Measurements from ENCODE around the gene MIDN.

The MIDN gene

DNA sequence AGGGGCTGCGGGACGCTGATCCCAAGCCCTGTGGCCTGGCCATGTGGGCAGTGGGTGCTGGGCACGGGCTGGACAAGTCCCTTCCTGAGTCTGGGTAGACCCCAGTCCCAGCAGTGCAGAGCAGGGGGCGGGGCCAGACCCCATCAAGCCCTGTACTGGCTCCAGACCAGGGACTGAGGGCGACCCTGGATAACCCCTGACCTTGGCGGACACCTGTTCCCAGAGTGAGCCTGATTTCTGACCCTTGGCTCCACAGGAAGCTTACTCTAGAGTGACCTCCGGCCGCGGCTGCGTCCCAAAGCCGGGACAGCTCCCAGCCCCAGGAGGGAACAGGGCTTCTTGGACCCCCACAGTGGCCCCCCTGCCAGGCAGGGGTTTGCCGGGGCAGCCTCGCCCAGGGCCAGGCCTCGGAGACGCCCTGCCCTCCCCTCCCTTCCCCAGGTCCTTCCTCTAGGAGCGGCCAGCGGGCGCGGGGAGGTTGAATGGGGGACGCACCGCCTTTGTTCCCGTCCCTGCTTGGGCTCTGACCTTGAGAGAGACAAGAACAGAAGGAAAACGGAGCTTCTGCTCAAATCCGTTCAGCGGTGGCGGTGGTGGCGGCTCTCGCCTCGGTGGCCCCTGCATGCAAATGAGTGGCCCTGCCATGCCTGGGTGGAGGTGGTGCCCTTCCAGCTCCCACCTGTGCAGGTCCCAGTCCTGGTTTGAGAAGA, 35.0 kb downstream of the MIDN start:
- no peaks in the 10 kb centered on the region for H3K9me2 ChIP-seq (ENCODE audit: low read depth, low read length)
- H3K9ac ChIP-seq (ENCODE audit: low read length), result no peak overlapping the region
- H3K36me3 ChIP-seq (ENCODE audit: insufficient read depth, low read length), result peaks cover 26% of the 10 kb centered on the region
- no peak for TF ChIP-seq EZH2 (IDR thresholded peaks at IDR 0.05; ENCODE audit: borderline replicate concordance, low read length)
- TF ChIP-seq CTCF (IDR thresholded peaks at IDR 0.05; ENCODE audit: low read length), result no peak
- no peak overlapping the region for H3K27ac ChIP-seq (ENCODE audit: low read depth, low read length, poor library complexity, severe bottlenecking)
- no peaks in the 10 kb centered on the region for H3K4me1 ChIP-seq (ENCODE audit: insufficient read depth, low read length, severe bottlenecking)
- H3K4me3 ChIP-seq (ENCODE audit: low read depth, low read length, poor library complexity, severe bottlenecking), result no peak overlapping the region
- H3F3A ChIP-seq (ENCODE audit: insufficient read depth, low read length), result no peaks in the 10 kb centered on the region
- H3K79me2 ChIP-seq (ENCODE audit: insufficient read depth, low read length), result no peaks in the 10 kb centered on the region
- H3K4me2 ChIP-seq (ENCODE audit: low read length), result no peak overlapping the region
- no peaks in the 10 kb centered on the region for H3K9me3 ChIP-seq (ENCODE audit: low read length)
- no peaks in the 10 kb centered on the region for H4K20me1 ChIP-seq (ENCODE audit: insufficient read depth, low read length)
- 0 out of 2 replicates have a peak, but pooled peaks cover 6% of the 10 kb centered on the region for H3K27me3 ChIP-seq (ENCODE audit: insufficient read depth, low read length)
- H2AFZ ChIP-seq (ENCODE audit: low read length), result no peak overlapping the region

DNA sequence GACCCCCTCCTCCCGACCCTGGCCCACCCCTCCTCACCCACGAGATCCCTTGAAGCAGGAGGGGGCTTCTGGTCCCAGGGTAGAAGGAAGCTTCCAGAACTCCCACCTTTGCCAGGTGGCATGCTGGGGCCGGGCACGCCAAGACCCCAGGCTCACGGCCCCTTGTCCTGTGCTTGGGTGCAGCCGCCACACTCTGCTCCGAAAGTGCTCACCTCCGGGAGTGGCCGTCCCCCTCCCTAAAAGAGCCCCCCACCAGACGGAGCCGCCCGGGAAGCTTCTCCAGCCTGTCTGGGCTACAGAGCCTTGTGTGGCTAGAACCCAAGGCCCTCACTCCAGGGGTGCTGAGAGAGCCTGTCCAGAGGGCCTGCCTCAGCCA, 35.5 kb downstream of the MIDN start:
- no peak overlapping the region for H3K4me2 ChIP-seq (ENCODE audit: low read length)
- 0 out of 2 replicates have a peak, but pooled peaks cover 9% of the 10 kb centered on the region for H3K27me3 ChIP-seq (ENCODE audit: insufficient read depth, low read length)
- H3K36me3 ChIP-seq (ENCODE audit: insufficient read depth, low read length), result peaks cover 21% of the 10 kb centered on the region
- no peaks in the 10 kb centered on the region for H3K79me2 ChIP-seq (ENCODE audit: insufficient read depth, low read length)
- no peaks in the 10 kb centered on the region for H3K9me3 ChIP-seq (ENCODE audit: low read length)
- no peak overlapping the region for H3K4me3 ChIP-seq (ENCODE audit: low read depth, low read length, poor library complexity, severe bottlenecking)
- no peak for TF ChIP-seq EZH2 (IDR thresholded peaks at IDR 0.05; ENCODE audit: borderline replicate concordance, low read length)
- no peak for TF ChIP-seq CTCF (IDR thresholded peaks at IDR 0.05; ENCODE audit: low read length)
- no peaks in the 10 kb centered on the region for H3F3A ChIP-seq (ENCODE audit: insufficient read depth, low read length)
- no peaks in the 10 kb centered on the region for H4K20me1 ChIP-seq (ENCODE audit: insufficient read depth, low read length)
- H3K27ac ChIP-seq (ENCODE audit: low read depth, low read length, poor library complexity, severe bottlenecking), result no peak overlapping the region
- no peak overlapping the region for H2AFZ ChIP-seq (ENCODE audit: low read length)
- H3K9ac ChIP-seq (ENCODE audit: low read length), result no peak overlapping the region
- H3K9me2 ChIP-seq (ENCODE audit: low read depth, low read length), result no peaks in the 10 kb centered on the region
- no peaks in the 10 kb centered on the region for H3K4me1 ChIP-seq (ENCODE audit: insufficient read depth, low read length, severe bottlenecking)

DNA sequence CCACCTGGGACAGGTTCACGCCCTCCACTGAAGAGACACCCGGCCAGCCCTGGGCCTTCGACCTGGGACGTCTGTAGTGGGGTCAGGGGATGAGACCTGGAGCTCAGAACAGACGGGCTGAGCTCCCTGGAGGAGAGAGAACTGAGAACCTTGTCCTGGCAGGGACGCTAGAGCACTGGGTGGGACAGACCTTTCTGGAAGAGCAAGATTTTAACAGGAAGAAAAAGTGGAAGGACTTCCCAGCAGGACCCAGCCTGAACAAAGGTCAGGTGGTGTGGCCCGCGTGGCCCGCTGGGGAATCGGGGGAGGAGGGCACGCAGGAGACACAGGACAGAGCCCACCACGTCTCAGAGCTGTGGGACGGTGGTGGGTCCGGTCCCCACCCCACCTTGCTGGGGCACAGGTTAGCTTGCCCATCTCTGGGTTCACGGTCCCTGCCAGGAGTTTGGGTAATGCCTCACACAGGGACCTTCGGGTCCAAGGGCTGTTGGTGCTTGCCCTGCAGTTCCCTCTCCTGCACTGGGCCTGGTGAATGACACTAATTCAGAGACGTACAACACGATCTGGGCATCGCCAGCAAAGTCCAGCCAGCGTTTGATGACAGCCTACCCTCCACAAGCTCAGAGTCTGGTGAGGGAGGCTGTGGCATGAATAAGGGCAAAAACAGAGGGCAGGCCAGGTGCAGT, 36.1 kb downstream of the MIDN start:
- Histone ChIP-seq H3K4me2 (ENCODE audit: low read length) (no peak overlapping the region), H3K9me2 (ENCODE audit: low read depth, low read length) (no peaks in the 10 kb centered on the region), H3K9ac (ENCODE audit: low read length) (no peak overlapping the region), H2AFZ (ENCODE audit: low read length) (no peak overlapping the region), H3K79me2 (ENCODE audit: insufficient read depth, low read length) (no peaks in the 10 kb centered on the region), H3F3A (ENCODE audit: insufficient read depth, low read length) (no peaks in the 10 kb centered on the region), H3K4me3 (ENCODE audit: low read depth, low read length, poor library complexity, severe bottlenecking) (no peak overlapping the region), H3K27ac (ENCODE audit: low read depth, low read length, poor library complexity, severe bottlenecking) (no peak overlapping the region), H3K36me3 (ENCODE audit: insufficient read depth, low read length) (peaks cover 15% of the 10 kb centered on the region), H3K9me3 (ENCODE audit: low read length) (no peaks in the 10 kb centered on the region), H4K20me1 (ENCODE audit: insufficient read depth, low read length) (no peaks in the 10 kb centered on the region), H3K27me3 (ENCODE audit: insufficient read depth, low read length) (0 out of 2 replicates have a peak, but pooled peaks cover 14% of the 10 kb centered on the region), H3K4me1 (ENCODE audit: insufficient read depth, low read length, severe bottlenecking) (no peaks in the 10 kb centered on the region)
- TF ChIP-seq CTCF (IDR thresholded peaks at IDR 0.05; ENCODE audit: low read length) (no peak), EZH2 (IDR thresholded peaks at IDR 0.05; ENCODE audit: borderline replicate concordance, low read length) (no peak)
